Parathyroid adenoma (tissue), 2 donors: ENCODE measurements around the gene DMPK.

Source experiments
- H2AFZ ChIP-seq: fragments of 300-600 bp; sonication (generic); one replicate; pipeline ENCODE4 v1.7.0; 2017; ENCODE audit warnings: antibody characterized with exemption, mild to moderate bottlenecking
- H3K27ac ChIP-seq: fragments of 300-600 bp; sonication (generic); one replicate; pipeline ENCODE4 v1.7.0; 2017
- H3K27me3 ChIP-seq: fragments of 300-600 bp; sonication (generic); one replicate; pipeline ENCODE4 v1.7.0; 2017; ENCODE audit warnings: low read length; ENCODE audit not compliant: control insufficient read depth, insufficient read depth
- H3K36me3 ChIP-seq: fragments of 300-600 bp; sonication (generic); one replicate; pipeline ENCODE4 v1.7.0; 2017; ENCODE audit warnings: low read length; ENCODE audit not compliant: control insufficient read depth, insufficient read depth
- H3K4me1 ChIP-seq: fragments of 300-600 bp; sonication (generic); one replicate; pipeline ENCODE4 v1.7.0; 2017; ENCODE audit warnings: control low read depth
- H3K4me2 ChIP-seq: fragments of 300-600 bp; sonication (generic); one replicate; pipeline ENCODE4 v1.7.0; 2017; ENCODE audit warnings: low read length
- H3K4me3 ChIP-seq: fragments of 300-600 bp; sonication (generic); one replicate; pipeline ENCODE4 v1.7.0; 2017; ENCODE audit warnings: low read depth, low read length
- H3K79me2 ChIP-seq: fragments of 300-600 bp; sonication (generic); one replicate; pipeline ENCODE4 v1.7.0; 2017; ENCODE audit warnings: control low read depth
- H3K9ac ChIP-seq: fragments of 300-600 bp; sonication (generic); one replicate; pipeline ENCODE4 v1.7.0; 2017; ENCODE audit warnings: mild to moderate bottlenecking
- H3K9me3 ChIP-seq: fragments of 300-600 bp; sonication (generic); one replicate; pipeline ENCODE4 v1.7.0; 2017; ENCODE audit warnings: low read length; ENCODE audit not compliant: control insufficient read depth
- CTCF ChIP-seq: fragments of 300-600 bp; sonication (generic); IDR thresholded peaks from one replicate; pipeline ENCODE4 v1.7.0; 2017; ENCODE audit warnings: antibody characterized with exemption, mild to moderate bottlenecking
- donor health status: primary hyperparathyroidism.

The DMPK gene

DNA sequence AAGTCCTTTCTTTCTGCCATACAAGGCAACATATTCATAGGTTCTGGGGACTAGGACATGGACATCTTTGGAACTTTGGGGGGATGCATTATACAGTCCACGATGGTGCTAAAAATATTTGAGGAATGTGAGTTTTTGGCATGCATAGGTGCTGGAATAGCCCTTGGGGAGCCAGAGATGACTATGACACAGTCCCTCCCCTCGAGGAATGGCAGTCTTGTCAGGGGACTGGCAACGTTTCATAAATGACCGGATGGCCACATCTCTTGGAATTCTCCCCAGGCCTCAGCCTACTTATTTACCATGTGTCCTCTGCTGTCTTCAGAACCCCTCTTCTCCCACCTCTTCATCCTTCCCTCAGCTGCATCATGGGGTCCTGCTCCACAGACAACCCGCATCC lies 35.4 kb downstream of the DMPK start:
- Histone ChIP-seq H3K4me1 (no peaks in the 10 kb centered on the region), H3K9me3 (no peaks in the 10 kb centered on the region), H3K79me2 (no peaks in the 10 kb centered on the region), H3K36me3 (no peaks in the 10 kb centered on the region), H3K4me2 (no peak overlapping the region), H2AFZ (no peak overlapping the region), H3K27ac (no peak overlapping the region), H3K9ac (no peak overlapping the region), H3K4me3 (no peak overlapping the region), H3K27me3 (no peaks in the 10 kb centered on the region)
- TF ChIP-seq CTCF, result no peak

DNA sequence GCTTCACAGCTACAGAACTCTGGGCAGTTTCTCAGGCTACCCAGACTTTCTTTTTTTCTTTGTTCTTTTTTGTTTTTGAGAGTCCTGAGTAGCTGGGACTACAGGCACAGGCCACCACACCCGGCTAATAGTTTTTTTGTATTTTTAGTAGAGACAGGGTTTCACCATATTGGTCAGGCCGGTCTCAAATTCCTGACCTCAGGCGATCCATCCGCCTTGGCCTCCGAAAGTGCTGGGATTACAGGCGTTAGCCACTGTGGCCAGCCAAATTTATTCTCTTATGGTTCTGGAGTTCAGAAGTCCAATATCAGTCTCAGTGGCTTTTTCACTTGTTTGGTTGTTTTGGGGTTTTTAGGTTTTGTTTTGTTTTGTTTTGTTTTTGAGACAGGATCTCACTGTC lies 36.7 kb downstream of the DMPK start:
- Histone ChIP-seq H3K27ac (no peak overlapping the region), H3K36me3 (no peaks in the 10 kb centered on the region), H3K4me2 (no peak overlapping the region), H3K4me3 (no peak overlapping the region), H3K9ac (no peak overlapping the region), H3K4me1 (no peaks in the 10 kb centered on the region), H3K9me3 (no peaks in the 10 kb centered on the region), H3K27me3 (no peaks in the 10 kb centered on the region), H2AFZ (no peak overlapping the region), H3K79me2 (no peaks in the 10 kb centered on the region)
- no peak for TF ChIP-seq CTCF

DNA sequence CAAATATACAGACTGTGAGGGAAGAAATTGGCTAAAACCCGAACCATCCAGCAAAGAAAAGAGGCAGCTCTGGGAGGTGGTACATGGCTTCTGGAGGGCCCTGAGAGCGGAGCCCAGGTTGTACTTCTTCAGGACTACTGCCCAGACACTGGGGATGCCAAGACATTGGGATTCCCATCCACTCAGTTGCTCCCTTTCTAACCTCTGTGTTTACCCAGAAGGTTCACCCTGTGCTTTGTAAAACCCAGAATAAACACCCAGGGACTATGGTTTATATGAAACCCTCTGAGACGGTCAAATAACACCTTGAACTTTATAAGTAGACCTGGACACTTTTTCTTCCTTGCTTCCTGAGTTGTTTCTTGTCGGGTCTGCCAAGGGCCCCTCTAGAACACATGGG lies 39.3 kb downstream of the DMPK start:
- H3K9me3 ChIP-seq, result no peaks in the 10 kb centered on the region
- no peak overlapping the region for H3K4me3 ChIP-seq
- no peak for TF ChIP-seq CTCF
- no peaks in the 10 kb centered on the region for H3K79me2 ChIP-seq
- H3K36me3 ChIP-seq, result no peaks in the 10 kb centered on the region
- H2AFZ ChIP-seq, result peak overlapping the region; percentile 18
- no peaks in the 10 kb centered on the region for H3K4me1 ChIP-seq
- no peak overlapping the region for H3K27ac ChIP-seq
- no peaks in the 10 kb centered on the region for H3K27me3 ChIP-seq
- no peak overlapping the region for H3K4me2 ChIP-seq
- H3K9ac ChIP-seq, result no peak overlapping the region

- no peak for TF ChIP-seq CTCF
- H2AFZ ChIP-seq, result no peak overlapping the region
- no peak overlapping the region for H3K4me3 ChIP-seq
Measured at GRCh38 chr19:45739498-45740439, 42.5 kb downstream of the DMPK start.

More at GRCh38 chr19:45739498-45740439, 42.5 kb downstream of the DMPK start:
- no peaks in the 10 kb centered on the region for H3K27me3 ChIP-seq
- no peak overlapping the region for H3K9ac ChIP-seq
- no peak overlapping the region for H3K4me2 ChIP-seq
- H3K27ac ChIP-seq, result no peak overlapping the region
- H3K4me1 ChIP-seq, result no peaks in the 10 kb centered on the region
- H3K79me2 ChIP-seq, result no peaks in the 10 kb centered on the region
- no peaks in the 10 kb centered on the region for H3K9me3 ChIP-seq
- H3K36me3 ChIP-seq, result no peaks in the 10 kb centered on the region
